Ishikawa (cell line): Measurements from ENCODE around the gene CCDC110.

Experiments
- CEBPB ChIP-seq: IDR thresholded peaks from 2 replicates; pipeline ENCODE4 v1.6.1; 2012
- CREB1 ChIP-seq: IDR thresholded peaks from 2 replicates; pipeline ENCODE4 v1.6.1; 2012; ENCODE audit warnings: low read depth
- EGR1 ChIP-seq: IDR thresholded peaks from 2 replicates; pipeline ENCODE4 v1.6.1; 2012
- EP300 ChIP-seq: IDR thresholded peaks from 2 replicates; pipeline ENCODE4 v1.6.1; 2012; ENCODE audit warnings: borderline replicate concordance
- FOXM1 ChIP-seq: IDR thresholded peaks from 2 replicates; pipeline ENCODE4 v1.6.1; 2012; ENCODE audit warnings: low read depth, borderline replicate concordance
- NFIC ChIP-seq: IDR thresholded peaks from 2 replicates; pipeline ENCODE4 v1.6.1; 2012
- RAD21 ChIP-seq: IDR thresholded peaks from 2 replicates; pipeline ENCODE4 v1.6.1; 2012; ENCODE audit warnings: low read depth
- TAF1 ChIP-seq: IDR thresholded peaks from 2 replicates; pipeline ENCODE4 v1.6.1; 2012; ENCODE audit warnings: low read depth, mild to moderate bottlenecking
- TCF12 ChIP-seq: IDR thresholded peaks from 2 replicates; pipeline ENCODE4 v1.6.1; 2012; ENCODE audit warnings: low read depth
- TEAD4 ChIP-seq: IDR thresholded peaks from 2 replicates; pipeline ENCODE4 v1.6.1; 2012
- YY1 ChIP-seq: IDR thresholded peaks from 2 replicates; pipeline ENCODE4 v1.6.1; 2012; ENCODE audit warnings: low read depth
- ZBTB7A ChIP-seq: IDR thresholded peaks from 2 replicates; pipeline ENCODE4 v1.6.1; 2012; ENCODE audit warnings: low read depth
- TF ChIP-seq, protein P1 (sequence below): IDR thresholded peaks from 2 replicates; pipeline ENCODE4 v1.6.1; 2012
- TF ChIP-seq, protein P2 (sequence below): IDR thresholded peaks from 2 replicates; pipeline ENCODE4 v1.6.1; 2012; ENCODE audit warnings: low read depth, mild to moderate bottlenecking
- TF ChIP-seq, protein P3 (sequence below): IDR thresholded peaks from 2 replicates; pipeline ENCODE4 v1.6.1; 2012

The CCDC110 gene

DNA sequence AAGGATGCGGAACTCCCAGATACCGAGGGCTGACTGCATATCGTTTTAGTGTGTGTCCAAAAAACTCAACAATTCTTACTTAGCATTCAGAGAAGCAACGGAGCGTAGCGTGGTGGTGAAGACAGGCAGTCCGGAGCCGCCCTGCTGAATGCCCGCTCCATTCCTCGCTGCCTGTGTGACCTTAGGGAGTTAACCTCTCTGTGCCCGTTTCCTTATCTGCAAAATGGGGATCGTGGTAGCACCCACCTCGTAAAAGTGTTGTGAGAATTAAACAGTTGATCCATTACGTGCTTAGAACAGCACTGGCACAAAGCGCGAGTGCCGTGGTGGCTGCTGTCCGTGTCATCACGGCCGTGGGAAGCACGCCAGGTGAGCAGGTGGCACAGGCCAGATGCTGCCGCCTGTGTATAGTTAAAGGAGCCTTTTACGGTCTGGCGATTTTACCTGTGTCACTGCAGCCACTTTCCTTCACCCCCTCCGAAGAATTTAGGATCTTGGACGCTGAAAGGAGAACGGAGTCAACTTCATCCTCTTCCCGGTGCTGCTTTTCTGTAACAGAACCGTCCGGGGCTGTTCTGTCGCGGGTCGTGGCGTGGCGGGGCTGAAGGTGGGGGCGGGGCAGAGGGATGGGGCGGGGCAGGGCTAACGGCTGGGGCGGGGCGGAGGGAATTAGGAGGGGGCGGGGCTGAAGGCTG lies 885 bp downstream of the CCDC110 start:
- 0 out of 2 replicates have a peak, but pooled peaks have one; percentile 19 for TF ChIP-seq TCF12
- TF ChIP-seq, protein P1, sequence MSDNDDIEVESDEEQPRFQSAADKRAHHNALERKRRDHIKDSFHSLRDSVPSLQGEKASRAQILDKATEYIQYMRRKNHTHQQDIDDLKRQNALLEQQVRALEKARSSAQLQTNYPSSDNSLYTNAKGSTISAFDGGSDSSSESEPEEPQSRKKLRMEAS = peak; percentile 71
- TF ChIP-seq, protein P2, sequence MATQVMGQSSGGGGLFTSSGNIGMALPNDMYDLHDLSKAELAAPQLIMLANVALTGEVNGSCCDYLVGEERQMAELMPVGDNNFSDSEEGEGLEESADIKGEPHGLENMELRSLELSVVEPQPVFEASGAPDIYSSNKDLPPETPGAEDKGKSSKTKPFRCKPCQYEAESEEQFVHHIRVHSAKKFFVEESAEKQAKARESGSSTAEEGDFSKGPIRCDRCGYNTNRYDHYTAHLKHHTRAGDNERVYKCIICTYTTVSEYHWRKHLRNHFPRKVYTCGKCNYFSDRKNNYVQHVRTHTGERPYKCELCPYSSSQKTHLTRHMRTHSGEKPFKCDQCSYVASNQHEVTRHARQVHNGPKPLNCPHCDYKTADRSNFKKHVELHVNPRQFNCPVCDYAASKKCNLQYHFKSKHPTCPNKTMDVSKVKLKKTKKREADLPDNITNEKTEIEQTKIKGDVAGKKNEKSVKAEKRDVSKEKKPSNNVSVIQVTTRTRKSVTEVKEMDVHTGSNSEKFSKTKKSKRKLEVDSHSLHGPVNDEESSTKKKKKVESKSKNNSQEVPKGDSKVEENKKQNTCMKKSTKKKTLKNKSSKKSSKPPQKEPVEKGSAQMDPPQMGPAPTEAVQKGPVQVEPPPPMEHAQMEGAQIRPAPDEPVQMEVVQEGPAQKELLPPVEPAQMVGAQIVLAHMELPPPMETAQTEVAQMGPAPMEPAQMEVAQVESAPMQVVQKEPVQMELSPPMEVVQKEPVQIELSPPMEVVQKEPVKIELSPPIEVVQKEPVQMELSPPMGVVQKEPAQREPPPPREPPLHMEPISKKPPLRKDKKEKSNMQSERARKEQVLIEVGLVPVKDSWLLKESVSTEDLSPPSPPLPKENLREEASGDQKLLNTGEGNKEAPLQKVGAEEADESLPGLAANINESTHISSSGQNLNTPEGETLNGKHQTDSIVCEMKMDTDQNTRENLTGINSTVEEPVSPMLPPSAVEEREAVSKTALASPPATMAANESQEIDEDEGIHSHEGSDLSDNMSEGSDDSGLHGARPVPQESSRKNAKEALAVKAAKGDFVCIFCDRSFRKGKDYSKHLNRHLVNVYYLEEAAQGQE = no peak
- TF ChIP-seq NFIC = 0 out of 2 replicates have a peak, but pooled peaks have one; percentile 20
- no peak for TF ChIP-seq EP300

DNA sequence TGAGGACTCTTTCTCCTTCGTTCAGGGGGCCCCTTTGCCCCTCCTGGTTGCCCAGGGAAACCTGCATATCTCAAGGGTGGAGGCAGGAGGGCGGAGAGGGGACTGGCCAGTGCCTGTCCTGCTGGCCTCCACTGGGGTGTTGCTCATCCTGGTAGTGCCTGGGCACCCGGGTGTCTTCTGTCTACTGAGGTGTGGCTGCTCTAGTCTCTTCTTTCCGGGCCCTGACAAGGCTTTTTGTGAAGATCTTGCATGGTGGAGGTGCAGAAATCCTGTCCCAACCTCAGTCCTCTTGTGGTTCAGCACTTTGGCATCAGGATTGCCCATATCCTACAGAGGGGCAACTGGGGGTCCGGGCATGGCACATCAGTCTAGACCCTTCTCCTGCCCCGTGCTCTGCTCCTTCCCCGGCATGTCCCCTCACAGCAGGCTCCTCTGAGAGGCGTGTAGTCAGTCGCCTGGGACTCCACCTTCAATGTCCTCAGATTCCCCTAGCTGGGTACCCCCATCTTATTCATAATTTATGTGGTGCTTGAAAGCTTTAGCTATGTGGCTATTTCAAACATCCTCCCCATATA lies 1.9 kb downstream of the CCDC110 start:
- no peak for TF ChIP-seq TCF12
- no peak for TF ChIP-seq YY1
- no peak for TF ChIP-seq EP300
- TF ChIP-seq, protein P3, sequence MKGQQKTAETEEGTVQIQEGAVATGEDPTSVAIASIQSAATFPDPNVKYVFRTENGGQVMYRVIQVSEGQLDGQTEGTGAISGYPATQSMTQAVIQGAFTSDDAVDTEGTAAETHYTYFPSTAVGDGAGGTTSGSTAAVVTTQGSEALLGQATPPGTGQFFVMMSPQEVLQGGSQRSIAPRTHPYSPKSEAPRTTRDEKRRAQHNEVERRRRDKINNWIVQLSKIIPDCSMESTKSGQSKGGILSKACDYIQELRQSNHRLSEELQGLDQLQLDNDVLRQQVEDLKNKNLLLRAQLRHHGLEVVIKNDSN = no peak
- no peak for TF ChIP-seq FOXM1
- no peak for TF ChIP-seq CEBPB
- TF ChIP-seq TAF1 = no peak
- no peak for TF ChIP-seq ZBTB7A
- no peak for TF ChIP-seq NFIC
- TF ChIP-seq, protein P2 = no peak
- no peak for TF ChIP-seq CREB1
- TF ChIP-seq EGR1 = no peak
- TF ChIP-seq, protein P1 = no peak
- no peak for TF ChIP-seq TEAD4
- no peak for TF ChIP-seq RAD21

DNA sequence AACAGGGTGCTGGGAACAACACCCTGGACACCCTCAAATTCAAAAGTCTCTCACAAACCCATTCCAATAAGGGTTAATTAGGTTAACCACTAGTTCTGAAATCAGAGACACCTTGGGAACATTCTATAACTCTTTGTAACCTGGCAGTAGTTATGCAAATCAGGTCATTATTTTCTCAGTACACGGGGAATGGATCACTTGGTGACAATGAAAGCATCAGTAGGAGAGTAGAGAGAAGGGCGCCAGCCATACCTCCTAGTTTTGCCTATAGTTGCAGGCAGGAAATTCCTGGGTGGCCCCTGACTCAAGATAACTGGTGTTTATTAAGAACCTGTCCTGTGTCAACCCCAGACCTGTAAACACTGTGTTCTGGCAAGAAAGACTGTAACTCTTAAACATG lies 2.5 kb downstream of the CCDC110 start:
- TF ChIP-seq EP300 (no peak), TCF12 (no peak), NFIC (no peak), FOXM1 (no peak), YY1 (no peak), ZBTB7A (no peak)
- TF ChIP-seq, protein P3 = no peak

DNA sequence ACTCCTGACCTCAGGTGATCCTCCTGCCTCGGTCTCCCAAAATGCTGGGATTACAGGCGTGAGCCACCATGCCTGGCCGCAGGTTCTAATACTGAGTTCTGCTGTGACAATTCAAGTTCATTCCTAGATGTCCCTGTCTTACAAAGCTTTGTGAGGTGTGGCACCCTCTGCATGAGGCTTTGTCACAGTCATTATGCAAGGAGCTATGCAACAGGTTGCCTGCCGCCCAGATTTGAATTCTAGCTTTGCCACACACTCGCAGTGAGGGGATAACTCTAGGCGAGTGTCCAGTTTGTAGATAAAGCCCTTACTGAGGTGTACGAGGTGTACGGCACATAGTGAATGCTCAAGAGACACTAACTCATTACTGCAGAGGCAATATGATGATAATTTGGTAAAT lies 3.5 kb downstream of the CCDC110 start:
- TF ChIP-seq CREB1 = no peak
- TF ChIP-seq RAD21 = no peak
- no peak for TF ChIP-seq ZBTB7A
- TF ChIP-seq, protein P1 = no peak
- TF ChIP-seq CEBPB = no peak
- no peak for TF ChIP-seq EGR1
- TF ChIP-seq YY1 = no peak
- TF ChIP-seq FOXM1 = no peak
- no peak for TF ChIP-seq TAF1
- no peak for TF ChIP-seq TCF12
- TF ChIP-seq, protein P3 = no peak
- TF ChIP-seq TEAD4 = no peak
- TF ChIP-seq, protein P2 = no peak
